Measurements from ENCODE around the gene AVEN.

Gene AVEN

GRCh38 chr15:33871980-33872379 lies 167.0 kb downstream of the AVEN start:
- ChIA-PET CTCF (no interaction called here), POLR2A (no interaction called here)
- no peak for DNase-seq (ENCODE audit: extremely low spot score)
- TF ChIP-seq ELF4 (IDR thresholded peaks at IDR 0.05) (no peak), CTBP1 (IDR thresholded peaks at IDR 0.05; ENCODE audit: borderline replicate concordance) (no peak), LEF1 (IDR thresholded peaks at IDR 0.05; ENCODE audit: borderline replicate concordance) (no peak), BHLHE40 (IDR thresholded peaks at IDR 0.05; ENCODE audit: borderline replicate concordance) (no peak), TARDBP (IDR thresholded peaks at IDR 0.05) (no peak), FOXM1 (IDR thresholded peaks at IDR 0.05; ENCODE audit: borderline replicate concordance) (no peak), SP1 (IDR thresholded peaks at IDR 0.05) (no peak), L3MBTL2 (conservative IDR thresholded peaks at IDR 0.05) (no peak), ZNF384 (IDR thresholded peaks at IDR 0.05) (no peak), FOXA1 (IDR thresholded peaks at IDR 0.05) (no peak), HDGF (IDR thresholded peaks at IDR 0.05; ENCODE audit: borderline replicate concordance) (no peak)

GRCh38 chr15:33866101-33866737 lies 172.8 kb downstream of the AVEN start:
- DNase-seq (ENCODE audit: extremely low spot score): no peak
- no peak for TF ChIP-seq FOXK2 (IDR thresholded peaks at IDR 0.05)
- no peak for TF ChIP-seq L3MBTL2 (conservative IDR thresholded peaks at IDR 0.05)
- no peak for TF ChIP-seq ELF4 (IDR thresholded peaks at IDR 0.05)
- no peak for TF ChIP-seq FOXA1 (IDR thresholded peaks at IDR 0.05)
- TF ChIP-seq SUZ12 (IDR thresholded peaks at IDR 0.05): no peak
- TF ChIP-seq SP1 (IDR thresholded peaks at IDR 0.05): no peak
- TF ChIP-seq HDGF (IDR thresholded peaks at IDR 0.05; ENCODE audit: borderline replicate concordance): no peak
- TF ChIP-seq BHLHE40 (IDR thresholded peaks at IDR 0.05; ENCODE audit: borderline replicate concordance): no peak
- TF ChIP-seq NFRKB (IDR thresholded peaks at IDR 0.05): no peak
- no peak for TF ChIP-seq LEF1 (IDR thresholded peaks at IDR 0.05; ENCODE audit: borderline replicate concordance)
- no peak for TF ChIP-seq CTBP1 (IDR thresholded peaks at IDR 0.05; ENCODE audit: borderline replicate concordance)
- TF ChIP-seq ARNT (IDR thresholded peaks at IDR 0.05): no peak
- no peak for TF ChIP-seq PKNOX1 (IDR thresholded peaks at IDR 0.05)
- ChIA-PET POLR2A (no interaction called here), CTCF (no interaction called here)

- TF ChIP-seq FOXA1 (IDR thresholded peaks at IDR 0.05) (no peak), FOXM1 (IDR thresholded peaks at IDR 0.05; ENCODE audit: borderline replicate concordance) (no peak), HDGF (IDR thresholded peaks at IDR 0.05; ENCODE audit: borderline replicate concordance) (no peak), PKNOX1 (IDR thresholded peaks at IDR 0.05) (no peak), CTBP1 (IDR thresholded peaks at IDR 0.05; ENCODE audit: borderline replicate concordance) (no peak), FOXK2 (IDR thresholded peaks at IDR 0.05) (no peak), SUZ12 (IDR thresholded peaks at IDR 0.05) (no peak), LEF1 (IDR thresholded peaks at IDR 0.05; ENCODE audit: borderline replicate concordance) (no peak), ELF4 (IDR thresholded peaks at IDR 0.05) (no peak), BHLHE40 (IDR thresholded peaks at IDR 0.05; ENCODE audit: borderline replicate concordance) (no peak), TARDBP (IDR thresholded peaks at IDR 0.05) (no peak), NFRKB (IDR thresholded peaks at IDR 0.05) (no peak), L3MBTL2 (conservative IDR thresholded peaks at IDR 0.05) (no peak), SP1 (IDR thresholded peaks at IDR 0.05) (no peak), ZNF384 (IDR thresholded peaks at IDR 0.05) (no peak), ARNT (IDR thresholded peaks at IDR 0.05) (no peak)
- POLR2A ChIA-PET: no interaction called here
- DNase-seq (ENCODE audit: extremely low spot score): no peak
- CTCF ChIA-PET: no interaction called here
Observed at GRCh38 chr15:33865416-33865815, 173.6 kb downstream of the AVEN start.

GRCh38 chr15:33864360-33865075 lies 174.5 kb downstream of the AVEN start:
- DNase-seq (ENCODE audit: extremely low spot score): no peak
- CTCF ChIA-PET: no interaction called here
- POLR2A ChIA-PET: no interaction called here
- TF ChIP-seq NFRKB (IDR thresholded peaks at IDR 0.05) (no peak), BHLHE40 (IDR thresholded peaks at IDR 0.05; ENCODE audit: borderline replicate concordance) (no peak), FOXM1 (IDR thresholded peaks at IDR 0.05; ENCODE audit: borderline replicate concordance) (no peak), ZNF384 (IDR thresholded peaks at IDR 0.05) (no peak), FOXK2 (IDR thresholded peaks at IDR 0.05) (no peak)

GRCh38 chr15:33860754-33861153 lies 178.2 kb downstream of the AVEN start:
- ChIA-PET CTCF (no interaction called here), POLR2A (no interaction called here)
- DNase-seq (ENCODE audit: extremely low spot score): no peak
- TF ChIP-seq BHLHE40 (IDR thresholded peaks at IDR 0.05; ENCODE audit: borderline replicate concordance): no peak
- TF ChIP-seq PKNOX1 (IDR thresholded peaks at IDR 0.05): no peak
- no peak for TF ChIP-seq FOXK2 (IDR thresholded peaks at IDR 0.05)
- no peak for TF ChIP-seq HDGF (IDR thresholded peaks at IDR 0.05; ENCODE audit: borderline replicate concordance)
- TF ChIP-seq L3MBTL2 (conservative IDR thresholded peaks at IDR 0.05): no peak
- no peak for TF ChIP-seq FOXA1 (IDR thresholded peaks at IDR 0.05)
- no peak for TF ChIP-seq TARDBP (IDR thresholded peaks at IDR 0.05)

GRCh38 chr15:33859992-33860545 lies 178.9 kb downstream of the AVEN start:
- no peak for DNase-seq (ENCODE audit: extremely low spot score)
- ChIA-PET CTCF (interaction anchor here (0.6 kb wide), 1 partner anchor 94 kb away, joined by 5 read pairs; no protein-coding TSS in a partner anchor), POLR2A (no interaction called here)
- TF ChIP-seq FOXK2 (IDR thresholded peaks at IDR 0.05) (no peak), NFRKB (IDR thresholded peaks at IDR 0.05) (no peak), PKNOX1 (IDR thresholded peaks at IDR 0.05) (no peak), ZNF384 (IDR thresholded peaks at IDR 0.05) (no peak), CTBP1 (IDR thresholded peaks at IDR 0.05; ENCODE audit: borderline replicate concordance) (no peak), TARDBP (IDR thresholded peaks at IDR 0.05) (no peak), L3MBTL2 (conservative IDR thresholded peaks at IDR 0.05) (no peak), ARNT (IDR thresholded peaks at IDR 0.05) (no peak), BHLHE40 (IDR thresholded peaks at IDR 0.05; ENCODE audit: borderline replicate concordance) (no peak), SUZ12 (IDR thresholded peaks at IDR 0.05) (no peak), FOXA1 (IDR thresholded peaks at IDR 0.05) (no peak), HDGF (IDR thresholded peaks at IDR 0.05; ENCODE audit: borderline replicate concordance) (no peak), FOXM1 (IDR thresholded peaks at IDR 0.05; ENCODE audit: borderline replicate concordance) (no peak), ELF4 (IDR thresholded peaks at IDR 0.05) (no peak), LEF1 (IDR thresholded peaks at IDR 0.05; ENCODE audit: borderline replicate concordance) (no peak), SP1 (IDR thresholded peaks at IDR 0.05) (no peak)
